ENCODE data around the gene PCSK5.

GRCh38 chr9:76086539-76086938 lies 196.1 kb downstream of the PCSK5 start:
- TF ChIP-seq CTCF (optimal IDR thresholded peaks at IDR 0.05 in 1 of 3, IDR thresholded peaks at IDR 0.05 in 1 of 3, conservative IDR thresholded peaks at IDR 0.05 in 1 of 3; ENCODE audit: extremely low read depth in 1 of 3, insufficient read depth in 2 of 3, low read length in 3 of 3) (peak in 1 of 3 experiments; percentile 31), EZH2 (IDR thresholded peaks at IDR 0.05; ENCODE audit: low read length) (no peak)
